ENCODE data around the gene ABCC1. TPM values are rescaled to one million over a fixed set of nuclear protein-coding genes. Genes with fewer than 3 reads are reported as not detected.

Gene ABCC1
- polyA plus RNA-seq, 1 of the 3 experiments (the other 2 are of a cell fraction): 23.7 TPM

GRCh38 chr16:15925631-15926030, 23.8 kb upstream of the ABCC1 start:
- no peaks in the 10 kb centered on the region for H3K9me2 ChIP-seq
- no peaks in the 10 kb centered on the region for H3K79me2 ChIP-seq (ENCODE audit: insufficient read depth)
- H3K27me3 ChIP-seq (ENCODE audit: insufficient read depth): no peaks in the 10 kb centered on the region
- no peak for DNase-seq
- H3K9me3 ChIP-seq: no peaks in the 10 kb centered on the region
- no peak overlapping the region for H2AFZ ChIP-seq (ENCODE audit: low read depth)
- H3K4me2 ChIP-seq: no peak overlapping the region
- H3K36me3 ChIP-seq (replicated peaks in 1 of 2; ENCODE audit: control insufficient read depth in 1 of 2, insufficient read depth in 2 of 2, low read length in 1 of 2): no peaks in the 10 kb centered on the region
- POLR2A ChIA-PET: no interaction called here
- TF ChIP-seq SIN3A (IDR thresholded peaks at IDR 0.05; ENCODE audit: borderline replicate concordance, low read depth, low read length): no peak
- no peak for TF ChIP-seq YY1 (IDR thresholded peaks at IDR 0.05; ENCODE audit: low read depth)
- TF ChIP-seq PBX3 (IDR thresholded peaks at IDR 0.05): no peak
- no peak for TF ChIP-seq RFX5 (IDR thresholded peaks at IDR 0.05; ENCODE audit: low read length)
- TF ChIP-seq TEAD4 (IDR thresholded peaks at IDR 0.05; ENCODE audit: borderline replicate concordance, insufficient read depth): no peak
- TF ChIP-seq, protein P1, sequence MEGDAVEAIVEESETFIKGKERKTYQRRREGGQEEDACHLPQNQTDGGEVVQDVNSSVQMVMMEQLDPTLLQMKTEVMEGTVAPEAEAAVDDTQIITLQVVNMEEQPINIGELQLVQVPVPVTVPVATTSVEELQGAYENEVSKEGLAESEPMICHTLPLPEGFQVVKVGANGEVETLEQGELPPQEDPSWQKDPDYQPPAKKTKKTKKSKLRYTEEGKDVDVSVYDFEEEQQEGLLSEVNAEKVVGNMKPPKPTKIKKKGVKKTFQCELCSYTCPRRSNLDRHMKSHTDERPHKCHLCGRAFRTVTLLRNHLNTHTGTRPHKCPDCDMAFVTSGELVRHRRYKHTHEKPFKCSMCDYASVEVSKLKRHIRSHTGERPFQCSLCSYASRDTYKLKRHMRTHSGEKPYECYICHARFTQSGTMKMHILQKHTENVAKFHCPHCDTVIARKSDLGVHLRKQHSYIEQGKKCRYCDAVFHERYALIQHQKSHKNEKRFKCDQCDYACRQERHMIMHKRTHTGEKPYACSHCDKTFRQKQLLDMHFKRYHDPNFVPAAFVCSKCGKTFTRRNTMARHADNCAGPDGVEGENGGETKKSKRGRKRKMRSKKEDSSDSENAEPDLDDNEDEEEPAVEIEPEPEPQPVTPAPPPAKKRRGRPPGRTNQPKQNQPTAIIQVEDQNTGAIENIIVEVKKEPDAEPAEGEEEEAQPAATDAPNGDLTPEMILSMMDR (IDR thresholded peaks at IDR 0.05): no peak
- no peak for TF ChIP-seq FOSL2 (IDR thresholded peaks at IDR 0.05; ENCODE audit: borderline replicate concordance, low read depth)
- no peak for TF ChIP-seq NRF1 (IDR thresholded peaks at IDR 0.05; ENCODE audit: low read depth, low read length)
- TF ChIP-seq, protein P2, sequence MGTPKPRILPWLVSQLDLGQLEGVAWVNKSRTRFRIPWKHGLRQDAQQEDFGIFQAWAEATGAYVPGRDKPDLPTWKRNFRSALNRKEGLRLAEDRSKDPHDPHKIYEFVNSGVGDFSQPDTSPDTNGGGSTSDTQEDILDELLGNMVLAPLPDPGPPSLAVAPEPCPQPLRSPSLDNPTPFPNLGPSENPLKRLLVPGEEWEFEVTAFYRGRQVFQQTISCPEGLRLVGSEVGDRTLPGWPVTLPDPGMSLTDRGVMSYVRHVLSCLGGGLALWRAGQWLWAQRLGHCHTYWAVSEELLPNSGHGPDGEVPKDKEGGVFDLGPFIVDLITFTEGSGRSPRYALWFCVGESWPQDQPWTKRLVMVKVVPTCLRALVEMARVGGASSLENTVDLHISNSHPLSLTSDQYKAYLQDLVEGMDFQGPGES (IDR thresholded peaks at IDR 0.05; ENCODE audit: low read depth, low read length): no peak
- TF ChIP-seq RCOR1 (IDR thresholded peaks at IDR 0.05; ENCODE audit: low read length): no peak
- TF ChIP-seq RXRA (IDR thresholded peaks at IDR 0.05; ENCODE audit: borderline replicate concordance, low read depth): no peak
- no peak for TF ChIP-seq NFIC (IDR thresholded peaks at IDR 0.05; ENCODE audit: borderline replicate concordance)
- no peak for TF ChIP-seq FOXM1 (IDR thresholded peaks at IDR 0.05; ENCODE audit: low read depth)
- no peak for TF ChIP-seq CHD2 (IDR thresholded peaks at IDR 0.05; ENCODE audit: low read length, partially characterized antibody)
- no peak for TF ChIP-seq TAF1 (IDR thresholded peaks at IDR 0.05; ENCODE audit: borderline replicate concordance, low read depth, low read length)
- no peak for TF ChIP-seq EP300 (IDR thresholded peaks at IDR 0.05; ENCODE audit: borderline replicate concordance in 1 of 2, low read depth in 1 of 2, low read length in 1 of 2)
- no peak for TF ChIP-seq GATA2 (CRISPR knock-in tag; IDR thresholded peaks at IDR 0.05)
- TF ChIP-seq ELF1 (IDR thresholded peaks at IDR 0.05): no peak
- TF ChIP-seq USF2 (IDR thresholded peaks at IDR 0.05; ENCODE audit: borderline replicate concordance, low read depth, low read length): no peak
- TF ChIP-seq REST (IDR thresholded peaks at IDR 0.05; ENCODE audit: low read depth, low read length): no peak
- CTCF ChIA-PET: interaction anchor here (1.2 kb wide), 1 partner anchor 51 kb away, joined by 3 read pairs; no protein-coding TSS in a partner anchor
- 87% methylated on average over 9 of the region's 9 CpGs for WGBS (ENCODE audit: low lambda C conversion rate)
- H3K27ac ChIP-seq (ENCODE audit: low read depth in 2 of 2, low read length in 1 of 2): no peak overlapping the region
- peaks cover under 1% of the 10 kb centered on the region for H3F3A ChIP-seq (replicated peaks; ENCODE audit: insufficient read depth)
- no peak overlapping the region for H3K9ac ChIP-seq
- H4K20me1 ChIP-seq (ENCODE audit: insufficient read depth): no peaks in the 10 kb centered on the region
- no peak overlapping the region for H3K4me3 ChIP-seq (ENCODE audit: low read depth in 2 of 2, low read length in 1 of 2)
- no peaks in the 10 kb centered on the region for H3K4me1 ChIP-seq (ENCODE audit: control insufficient read depth in 1 of 2, insufficient read depth in 2 of 2, low read depth in 1 of 2, low read length in 1 of 2)

Measured in SK-N-SH (cell line).